ENCODE results near the gene SARS2.
"Not testable (repeated sequence)": the region's sequence is repeated elsewhere in the genome, so short reads cannot be mapped to it uniquely, and the experiment has no call there.

SARS2 gene

GRCh38 chr19:38892841-38893240 is 37.7 kb downstream of the SARS2 start:
- no peak for DNase-seq (ENCODE audit: low spot score)

- no peak for DNase-seq (ENCODE audit: low spot score)
Observed at GRCh38 chr19:38891771-38892170, 38.8 kb downstream of the SARS2 start.

GRCh38 chr19:38890686-38891085 is 39.9 kb downstream of the SARS2 start:
- DNase-seq (ENCODE audit: low spot score) = no peak

- no peak for DNase-seq (ENCODE audit: low spot score)
Observed at GRCh38 chr19:38889803-38890202, 40.8 kb downstream of the SARS2 start.

GRCh38 chr19:38888876-38889275 is 41.7 kb downstream of the SARS2 start:
- no peak for DNase-seq (ENCODE audit: low spot score)

GRCh38 chr19:38884691-38885090 is 45.9 kb downstream of the SARS2 start:
- not testable (repeated sequence) for DNase-seq (ENCODE audit: low spot score)

GRCh38 chr19:38883286-38883685 is 47.3 kb downstream of the SARS2 start:
- no peak for DNase-seq (ENCODE audit: low spot score)

- DNase-seq (ENCODE audit: low spot score) = no peak
Observed at GRCh38 chr19:38880882-38881609, 49.5 kb downstream of the SARS2 start.

- no peak for DNase-seq (ENCODE audit: low spot score)
Observed at GRCh38 chr19:38880076-38880881, 50.3 kb downstream of the SARS2 start.

- no peak for DNase-seq (ENCODE audit: low spot score)
Observed at GRCh38 chr19:38879400-38879751, 51.2 kb downstream of the SARS2 start.

- DNase-seq (ENCODE audit: low spot score) = no peak
Observed at GRCh38 chr19:38878575-38879399, 51.8 kb downstream of the SARS2 start.

GRCh38 chr19:38877781-38878574 is 52.6 kb downstream of the SARS2 start, which contains the start of gene RINL:
Gene RINL (minus strand): TSS chr19:38878275. CDS start chr19:38876742, 1,533 bp downstream.
- no peak for DNase-seq (ENCODE audit: low spot score)

- DNase-seq (ENCODE audit: low spot score) = no peak
Observed at GRCh38 chr19:38875656-38876395, 54.7 kb downstream of the SARS2 start.

- not testable (repeated sequence) for DNase-seq (ENCODE audit: low spot score)
Observed at GRCh38 chr19:38873400-38873799, 57.2 kb downstream of the SARS2 start.

GRCh38 chr19:38870612-38871011 is 60.0 kb downstream of the SARS2 start:
- no peak for DNase-seq (ENCODE audit: low spot score)

GRCh38 chr19:38869836-38870607 is 60.5 kb downstream of the SARS2 start:
- peak; percentile 88 for DNase-seq (ENCODE audit: low spot score)

GRCh38 chr19:38869160-38869835 is 61.3 kb downstream of the SARS2 start:
- DNase-seq (ENCODE audit: low spot score) = no peak

- DNase-seq (ENCODE audit: low spot score) = no peak
Observed at GRCh38 chr19:38868551-38868950, 62.0 kb downstream of the SARS2 start.

- DNase-seq (ENCODE audit: low spot score) = no peak
Observed at GRCh38 chr19:38867171-38867780, 63.3 kb downstream of the SARS2 start.

Measured in GM03348 (cell line).